ENCODE results near the gene MITD1.
"Not testable (repeated sequence)": the region's sequence is repeated elsewhere in the genome, so short reads cannot be mapped to it uniquely, and the experiment has no call there.

The MITD1 gene

DNA sequence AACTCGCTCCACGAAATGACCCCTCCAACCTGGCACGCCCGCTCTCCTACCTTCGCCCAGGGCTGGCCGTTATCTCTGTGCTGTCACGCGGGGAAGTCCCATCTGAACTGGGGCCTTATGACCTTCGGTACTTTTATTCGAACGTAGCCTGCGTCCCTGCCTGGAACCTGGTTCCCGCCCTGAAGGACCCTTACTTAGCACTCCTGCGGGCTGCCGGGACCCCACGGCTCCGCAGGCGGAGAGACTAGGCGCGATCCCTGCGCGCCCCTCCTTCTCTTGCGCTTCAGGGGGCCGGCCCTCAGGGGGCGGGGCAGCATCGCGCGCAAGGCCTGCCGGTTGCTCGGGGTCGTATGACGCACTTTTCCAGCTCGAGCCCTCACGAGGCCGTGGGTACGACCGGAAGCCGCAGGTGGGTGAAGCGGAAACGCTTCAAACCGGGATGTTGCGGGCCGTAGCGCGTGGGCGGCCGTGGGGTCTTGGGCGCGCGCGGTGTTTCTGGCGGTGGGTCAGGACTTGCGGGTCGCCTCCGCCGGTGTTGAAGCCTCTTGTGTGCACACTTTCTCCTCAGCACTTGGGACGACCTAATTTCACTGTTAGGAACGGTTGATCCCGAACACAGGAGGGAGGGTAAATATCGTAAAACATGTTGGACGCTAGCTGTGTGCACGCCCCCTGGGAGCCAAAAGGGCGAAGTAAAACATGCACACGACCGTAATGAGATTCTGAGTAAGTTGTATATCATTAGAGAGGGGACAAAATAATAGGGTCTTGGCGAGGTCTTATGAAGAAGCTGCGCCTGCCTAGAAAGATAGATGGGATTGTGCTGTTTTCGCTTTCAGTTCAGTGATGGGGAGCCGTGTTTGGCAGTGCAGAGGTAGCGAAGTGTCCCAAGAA, 26.0 kb downstream of the MITD1 start, which contains the start of the genes LIPT1 and TSGA10:
TSS of gene LIPT1 (plus strand) at position 325 of the 894 bp plus-strand sequence. CDS start 6,991 bp downstream, outside the sequence.
TSS of gene TSGA10 (minus strand) at position 300 of the 894 bp plus-strand sequence. CDS start 45,503 bp downstream, outside the sequence.
- H3K4me3 ChIP-seq (ENCODE audit: low read depth, low read length) = peak within 1 kb of the TSS; percentile 88

DNA sequence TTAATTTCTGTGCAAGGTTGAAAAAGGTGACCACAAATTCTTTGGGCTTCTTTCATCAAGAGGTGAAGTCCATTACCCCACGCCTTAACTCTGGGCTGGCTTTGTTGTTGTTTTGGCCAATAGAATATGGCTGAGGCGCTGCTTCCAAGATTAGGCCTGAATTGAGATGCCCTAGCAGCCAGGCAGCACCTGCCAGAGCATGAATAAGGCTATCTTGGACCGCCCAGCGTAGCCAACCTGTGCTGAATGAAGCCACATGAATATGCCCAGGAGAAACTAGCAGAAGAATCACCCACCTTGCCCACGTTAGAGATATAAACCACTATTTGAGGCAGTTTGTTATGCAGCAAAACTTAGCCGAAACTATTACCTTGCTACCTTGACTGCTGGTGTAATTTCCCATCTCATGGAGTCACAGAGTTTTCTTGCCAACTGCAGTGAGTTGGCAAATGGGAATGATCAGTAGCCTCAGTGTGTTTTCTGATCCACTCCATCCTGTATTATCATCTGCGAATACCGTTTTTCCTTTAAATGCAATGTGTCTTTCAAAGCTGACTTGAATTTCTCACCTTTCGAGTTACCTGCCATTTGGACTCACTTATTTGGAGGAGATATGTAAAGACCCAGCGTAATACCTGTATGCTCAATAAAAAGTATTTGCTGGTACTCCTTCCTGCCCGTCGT, 26.8 kb downstream of the MITD1 start:
- peak overlapping the region; percentile 88 for H3K4me3 ChIP-seq (ENCODE audit: low read depth, low read length)

DNA sequence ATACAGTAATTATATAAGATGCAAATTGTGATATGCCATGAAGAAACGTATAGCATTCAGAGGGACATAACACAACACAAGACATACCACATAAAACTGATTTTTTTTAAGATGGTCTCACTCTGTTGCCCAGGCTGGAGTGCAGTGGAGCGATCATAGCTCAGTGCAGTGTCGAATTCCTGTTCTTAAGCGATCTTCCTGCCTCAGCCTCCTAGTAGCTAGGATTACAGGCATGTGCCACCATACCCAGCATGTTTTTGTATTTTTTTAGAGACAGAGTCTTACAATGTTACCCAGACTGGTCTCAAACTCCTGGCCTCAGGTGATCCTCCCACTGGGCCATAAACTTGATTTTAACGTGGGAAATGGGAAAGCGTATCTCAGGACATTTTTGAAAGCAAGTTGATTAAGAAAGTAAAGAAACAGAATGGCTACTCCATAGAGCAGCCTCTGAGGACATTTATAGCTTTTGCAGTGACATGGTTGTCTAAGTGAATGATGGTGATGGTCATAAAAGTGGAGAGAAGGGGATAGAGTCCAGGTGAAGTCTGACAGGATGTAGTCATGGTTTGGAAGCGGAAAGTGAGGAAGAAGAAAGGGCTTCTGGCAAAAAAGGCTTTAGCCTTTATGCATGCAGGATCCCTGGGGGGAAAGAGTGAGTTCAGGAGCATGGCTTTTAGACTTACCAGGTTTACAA, 28.5 kb downstream of the MITD1 start:
- no peak overlapping the region for H3K4me3 ChIP-seq (ENCODE audit: low read depth, low read length)

DNA sequence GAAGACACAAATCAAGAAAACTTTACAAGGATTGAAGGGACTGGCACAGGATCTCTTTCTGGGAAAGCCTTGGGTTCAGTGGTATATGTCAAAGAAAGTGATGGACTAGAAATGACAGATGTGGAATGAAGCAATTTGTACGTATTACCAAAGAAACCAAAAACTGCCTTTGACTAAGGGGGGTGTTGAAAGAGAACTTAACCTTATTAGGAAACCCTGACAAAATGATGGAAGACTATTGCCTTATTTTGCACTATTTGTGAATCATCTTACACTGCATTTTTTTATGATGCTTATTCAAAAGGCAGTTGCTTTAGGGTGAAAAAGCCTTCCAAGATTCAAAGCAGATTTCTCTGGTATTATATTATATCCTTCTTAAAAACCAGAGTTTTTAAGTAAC, 30.2 kb downstream of the MITD1 start:
- no peak overlapping the region for H3K4me3 ChIP-seq (ENCODE audit: low read depth, low read length)

DNA sequence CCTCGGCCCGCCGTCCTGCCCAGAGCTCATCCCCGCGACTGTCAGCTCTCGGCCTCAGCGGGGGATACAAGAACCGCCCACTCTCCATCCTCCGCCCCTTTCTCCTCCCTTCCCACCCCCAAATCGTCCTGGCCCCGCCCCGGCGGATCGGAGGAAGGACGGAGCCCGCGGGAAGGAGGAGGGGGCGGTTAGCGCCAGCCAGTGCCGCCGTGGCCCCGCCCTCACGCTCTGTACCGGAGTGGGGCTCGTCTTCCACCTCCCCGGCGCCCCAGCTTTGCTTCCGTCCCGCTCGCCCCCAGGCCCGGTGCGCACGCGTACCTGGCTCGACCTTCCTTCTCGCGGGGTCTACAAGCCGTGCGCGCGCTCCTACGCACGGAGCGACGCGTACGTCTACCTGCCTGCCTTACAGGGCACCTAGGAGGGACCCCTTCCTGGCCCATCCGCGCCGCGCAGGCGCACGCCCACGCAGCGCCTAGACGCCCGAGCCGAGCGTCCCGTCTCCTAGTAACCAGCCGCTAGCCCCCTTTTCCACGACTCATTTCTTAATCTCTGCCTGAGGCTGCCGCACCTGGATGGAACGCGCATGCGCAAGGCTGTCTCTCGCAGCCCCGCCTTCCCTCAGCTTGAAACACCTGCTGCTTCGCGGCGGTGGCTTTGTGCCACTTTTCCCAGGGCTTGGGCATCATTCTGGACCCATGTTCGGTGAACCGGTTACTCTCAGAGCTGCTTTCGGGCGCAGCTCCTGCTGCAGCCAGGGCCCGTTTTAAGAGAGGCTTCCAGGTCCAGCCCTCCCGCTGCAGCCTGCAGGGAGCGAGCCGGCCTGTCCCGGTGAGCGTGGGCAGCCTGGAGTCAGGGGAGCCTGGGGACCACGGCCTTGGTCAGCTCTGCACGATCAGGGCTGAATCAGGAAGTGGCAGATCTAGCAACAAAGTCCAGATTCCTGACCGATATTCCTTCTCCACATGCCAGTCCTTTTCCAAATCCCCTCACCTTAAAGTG, 39.4 kb downstream of the MITD1 start, which contains the start of gene C2orf15:
TSS of gene C2orf15 (plus strand) at position 598 of the 999 bp plus-strand sequence. CDS start 8,852 bp downstream, outside the sequence.
- peak within 1 kb of the TSS; percentile 72 for H3K4me3 ChIP-seq (ENCODE audit: low read depth, low read length)

DNA sequence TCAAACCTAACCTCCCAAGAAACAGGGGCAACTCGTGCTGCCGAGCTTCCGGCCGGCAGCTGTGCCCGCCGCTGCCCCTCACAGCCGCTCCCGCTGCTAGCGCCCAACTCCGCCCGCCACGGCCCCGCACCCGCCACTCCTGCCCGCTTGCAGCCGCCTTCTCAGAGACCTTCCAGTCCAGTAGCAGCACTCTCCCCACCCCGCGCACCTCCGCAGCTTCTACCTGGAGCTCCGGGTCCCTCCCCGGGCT, 40.1 kb downstream of the MITD1 start:
- peak overlapping the region; percentile 72 for H3K4me3 ChIP-seq (ENCODE audit: low read depth, low read length)

DNA sequence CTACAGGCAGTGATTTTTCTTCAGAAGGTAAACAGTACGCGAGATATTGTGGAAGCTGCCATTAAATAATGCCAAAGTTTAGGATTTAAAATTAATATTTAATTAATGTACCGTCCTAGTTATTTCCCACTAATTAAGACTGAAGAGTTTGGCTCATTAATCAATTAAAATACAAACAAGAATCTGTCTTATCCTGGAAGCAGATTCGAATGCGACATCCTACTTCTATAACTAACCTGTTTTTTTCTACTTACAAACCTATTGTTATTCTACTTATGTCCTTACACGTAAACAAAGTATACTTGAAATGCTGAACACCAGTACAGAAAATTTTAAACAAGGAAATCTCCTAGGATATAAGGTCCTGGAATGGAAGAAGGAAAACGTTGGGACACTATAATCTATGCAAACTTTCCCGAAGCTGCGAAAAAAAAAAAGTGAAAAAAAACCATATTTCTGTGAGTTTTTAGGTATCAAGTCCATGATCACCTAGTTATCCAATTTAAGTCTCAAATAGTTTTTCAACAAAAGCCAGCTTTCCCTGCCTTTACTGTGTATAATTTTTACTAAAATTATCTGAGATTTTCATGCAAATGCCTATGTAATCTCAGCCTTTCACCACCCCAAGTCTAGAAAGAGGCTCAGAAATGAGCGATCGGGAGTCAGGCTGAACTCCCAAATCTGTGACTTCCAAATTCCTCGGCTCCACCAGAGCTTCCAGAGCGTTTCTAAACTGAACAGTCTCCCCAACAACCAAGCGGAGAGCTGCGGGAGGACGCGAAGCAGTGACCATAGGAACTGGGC, 40.6 kb downstream of the MITD1 start:
- H3K4me3 ChIP-seq (ENCODE audit: low read depth, low read length) = peak overlapping the region; percentile 72

DNA sequence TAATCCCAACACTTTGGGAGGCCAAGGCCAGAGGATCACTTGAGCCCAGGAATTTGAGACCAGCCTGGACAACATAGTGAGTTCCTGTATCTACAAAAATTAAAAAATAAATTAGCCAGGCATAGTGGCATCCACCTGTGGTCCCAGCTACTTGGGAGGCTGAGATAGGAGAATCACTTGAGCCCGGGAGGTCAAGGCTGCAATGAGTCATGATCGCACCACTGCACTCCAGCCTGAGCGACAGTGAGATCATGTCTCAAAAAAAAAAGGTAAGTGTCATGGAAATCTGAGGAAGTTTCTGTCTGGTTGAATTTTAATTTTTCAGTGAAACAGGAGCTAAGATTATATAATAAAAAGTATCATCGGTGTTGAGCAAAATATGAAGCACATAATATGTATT, 41.9 kb downstream of the MITD1 start:
- no peak overlapping the region for H3K4me3 ChIP-seq (ENCODE audit: low read depth, low read length)

DNA sequence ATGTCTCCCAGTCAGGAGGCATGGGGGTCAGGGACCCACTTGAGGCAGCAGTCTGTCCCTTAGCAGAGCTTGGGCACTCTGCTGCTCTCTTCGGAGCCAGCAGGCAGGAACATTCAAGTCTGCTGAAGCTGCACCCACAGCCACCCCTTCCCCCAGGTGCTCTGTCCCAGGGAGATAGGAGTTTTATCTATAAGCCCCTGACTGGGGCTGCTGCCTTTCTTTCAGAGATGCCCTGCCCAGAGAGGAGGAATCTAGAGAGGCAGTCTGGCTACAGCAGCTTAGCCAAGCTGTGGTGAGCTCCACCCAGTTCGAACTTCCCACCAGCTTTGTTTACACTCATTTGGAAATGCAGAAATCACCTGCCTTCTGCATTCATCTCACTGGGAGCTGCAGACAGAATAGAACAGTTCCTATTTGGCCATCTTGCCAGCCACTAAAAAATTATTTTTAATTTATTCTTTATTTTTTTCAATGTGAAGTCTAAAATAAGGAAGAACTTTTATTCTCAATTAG, 45.8 kb downstream of the MITD1 start:
- not testable (repeated sequence) for H3K4me3 ChIP-seq (ENCODE audit: low read depth, low read length)

DNA sequence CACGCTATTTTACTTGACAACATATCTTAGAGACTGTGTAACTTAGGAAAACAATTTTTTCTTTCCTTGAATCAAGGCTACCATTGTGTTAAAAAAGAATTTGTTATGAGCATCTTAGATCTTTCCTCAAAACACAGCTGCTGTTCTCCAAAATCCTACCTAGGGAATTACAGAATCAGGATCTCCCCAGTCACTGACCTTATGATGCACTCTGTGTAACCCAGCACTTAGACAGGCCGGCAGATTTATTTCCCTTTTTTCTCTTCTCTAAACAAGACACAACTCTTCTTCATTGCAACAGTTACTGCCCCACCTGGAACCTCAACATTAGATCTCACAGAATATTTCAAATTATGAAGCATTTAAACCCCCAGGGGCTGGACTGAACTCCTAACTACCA, 52.9 kb downstream of the MITD1 start:
- no peak overlapping the region for H3K4me3 ChIP-seq (ENCODE audit: low read depth, low read length)

Measured in iPS-11a (cell line).